K562 (cell line): Measurements from ENCODE around the gene ALKBH4. TPM values are rescaled to one million over a fixed set of nuclear protein-coding genes. Genes with fewer than 3 reads are reported as not detected.

Source experiments
- ASH1L ChIP-seq: fragments of 450-650 bp; IDR thresholded peaks from 2 replicates; pipeline ENCODE4 v1.6.1; 2018; ENCODE audit warnings: borderline replicate concordance, mild to moderate bottlenecking, low read depth; ENCODE audit not compliant: partially characterized antibody
- ETV6 ChIP-seq, 3 experiments: fragments of 150-350 bp in 1 of 3; sonication (generic) in 1 of 3; formaldehyde crosslinking in 1 of 3; IDR thresholded peaks; 2 replicates each; pipeline versions ENCODE4 v1.6.1 to v1.8.0; 2014 to 2022; ENCODE audit warnings: borderline replicate concordance in 2 of 3, low read depth in 2 of 3, antibody characterized with exemption in 1 of 3, low read length in 1 of 3, mild to moderate bottlenecking in 1 of 3, missing genetic modification reagents in 1 of 3
- JUND ChIP-seq, 2 experiments: IDR thresholded peaks; 2 replicates in 1 of 2; 3 replicates in 1 of 2; pipeline ENCODE4 v1.6.1; 2011; ENCODE audit warnings: borderline replicate concordance in 2 of 2, low read depth in 2 of 2, low read length in 2 of 2, improper control_type of control experiment in 1 of 2, missing biosample characterization in 1 of 2, missing genetic modification characterization in 1 of 2, missing genetic modification reagents in 1 of 2
- MTA2 ChIP-seq: fragments of 450-650 bp; IDR thresholded peaks from 2 replicates; pipeline ENCODE4 v1.6.1; 2016; ENCODE audit warnings: low read depth
- NFIX ChIP-seq: fragments of 250-450 bp; sonication (Bioruptor Pico); IDR thresholded peaks from 2 replicates; pipeline ENCODE4 v1.4.0; 2020; ENCODE audit warnings: low read depth, mild to moderate bottlenecking, moderate library complexity
- POLR2B ChIP-seq: fragments of 450-650 bp; IDR thresholded peaks from 2 replicates; pipeline ENCODE4 v1.6.1; 2018; ENCODE audit warnings: low read depth; ENCODE audit not compliant: partially characterized antibody
- RFX7 ChIP-seq: fragments of 250-450 bp; sonication (Bioruptor Pico); IDR thresholded peaks from 2 replicates; pipeline ENCODE4 v1.5.1; 2021; ENCODE audit warnings: mild to moderate bottlenecking
- SMARCA4 ChIP-seq: fragments of 450-650 bp; IDR thresholded peaks from 2 replicates; pipeline ENCODE4 v1.6.1; 2016
- SUPT5H ChIP-seq: fragments of 450-650 bp; IDR thresholded peaks from 2 replicates; pipeline ENCODE4 v1.6.1; 2016
- TCF7L2 ChIP-seq: fragments of 150-350 bp; IDR thresholded peaks from 2 replicates; pipeline ENCODE4 v1.6.1; 2016; ENCODE audit warnings: low read depth, mild to moderate bottlenecking, low read length, moderate library complexity
- ZNF140 ChIP-seq: fragments of 250-450 bp; sonication (Bioruptor Pico); IDR thresholded peaks from 2 replicates; pipeline ENCODE4 v1.8.0; 2021; ENCODE audit warnings: moderate library complexity, mild to moderate bottlenecking, inconsistent platforms
- ZNF239 ChIP-seq: fragments of 250-450 bp; sonication (Bioruptor Pico); IDR thresholded peaks from 2 replicates; pipeline ENCODE4 v1.4.0; 2020; ENCODE audit warnings: mild to moderate bottlenecking
- polyA plus RNA-seq, 8 experiments: library from polyadenylated mRNA; depleted of rRNA in 4 of 8; stranded (reverse) in 5 of 8; unstranded in 3 of 8; fragments of >200 nt; fragmentation: Nextera tagmentation in 2 of 8; fragmentation: Illumina TruSeq in 1 of 8; extraction: Ambion mirVana in 2 of 8; extraction: Trizol in 1 of 8; gene quantifications; 2 replicates each; pipeline versions ENCODE4 v1.2.1 to v1.2.3, GENCODE V29; 2011 to 2014; ENCODE audit warnings: inconsistent platforms in 1 of 8, missing spikeins in 1 of 8
- total RNA-seq, 7 experiments: library from RNA; depleted of rRNA in 6 of 7; stranded (reverse); fragments of >200 nt in 6 of 7; fragmentation: Illumina TruSeq in 2 of 7; extraction: Trizol in 2 of 7; gene quantifications; 2 replicates each; pipeline versions ENCODE4 v1.2.1 to v1.2.3, GENCODE V29; 2011 to 2021; ENCODE audit warnings: low replicate concordance in 1 of 7
- TF ChIP-seq, protein P1 (sequence below): fragments of 200-800 bp; sonication (Bioruptor generic); IDR thresholded peaks from 2 replicates; pipeline ENCODE4 v1.6.1; 2017; ENCODE audit warnings: missing genetic modification characterization, missing compliant biosample characterization
- TF ChIP-seq, protein P2 (sequence below): fragments of 250-450 bp; sonication (Bioruptor Pico); IDR thresholded peaks from 2 replicates; pipeline ENCODE4 v1.9.0; 2021; ENCODE audit warnings: mild to moderate bottlenecking, inconsistent platforms
- TF ChIP-seq, protein P3 (sequence below): sonication (generic); formaldehyde crosslinking; IDR thresholded peaks from 2 replicates; pipeline ENCODE4 v1.8.1; 2023; ENCODE audit warnings: missing genetic modification reagents, mild to moderate bottlenecking, borderline replicate concordance
- TF ChIP-seq, protein P4 (sequence below): fragments of 200-800 bp; sonication (Bioruptor generic); IDR thresholded peaks from 2 replicates; pipeline ENCODE4 v1.6.1; 2017; ENCODE audit warnings: missing genetic modification characterization, missing compliant biosample characterization

ALKBH4 gene
- total and polyA plus RNA-seq, 9 of the 15 experiments (the other 6 are each of a cell fraction or from before 2014, with no cell fraction given) = 4.6 to 21.4 (median 11.8) TPM

DNA sequence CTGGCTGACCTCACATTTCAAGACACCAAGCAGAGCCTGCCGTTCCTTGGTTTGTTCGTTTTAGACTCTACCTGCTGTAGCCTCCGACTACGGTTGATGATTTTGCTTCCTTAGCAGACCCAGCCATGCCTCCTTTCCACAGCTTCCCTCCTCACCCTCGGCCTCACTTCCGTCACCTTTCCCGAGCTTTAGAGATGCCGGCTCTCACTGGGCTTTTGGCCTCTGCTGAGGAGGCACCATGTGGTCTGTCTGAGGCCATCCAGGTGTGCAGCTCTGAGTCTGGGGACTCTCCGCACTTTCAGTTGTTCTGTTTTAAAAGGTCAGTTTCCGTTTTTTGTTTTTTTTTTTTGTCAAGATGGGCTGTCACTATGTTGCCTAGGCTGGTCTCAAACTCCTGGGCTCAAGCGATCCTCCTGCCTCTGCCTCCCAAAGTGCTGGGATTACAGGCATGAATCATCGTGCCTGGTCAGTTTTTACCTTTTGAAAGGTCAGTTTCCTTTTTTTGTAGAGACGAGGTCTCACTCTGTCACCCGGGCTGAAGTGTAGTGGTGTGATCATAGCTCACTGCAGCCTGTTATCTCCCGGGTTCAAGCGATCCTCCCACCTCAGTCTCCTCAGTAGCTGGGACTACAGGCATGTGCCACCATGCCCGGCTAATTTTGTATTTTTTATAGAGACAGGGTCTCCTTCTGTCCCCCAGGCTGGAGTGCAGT lies 19.5 kb downstream of the ALKBH4 start (continued):
- TF ChIP-seq ASH1L = no peak
- no peak for TF ChIP-seq MTA2
- no peak for TF ChIP-seq TCF7L2
- TF ChIP-seq NFIX (CRISPR knock-in tag) = no peak
- TF ChIP-seq, protein P1, sequence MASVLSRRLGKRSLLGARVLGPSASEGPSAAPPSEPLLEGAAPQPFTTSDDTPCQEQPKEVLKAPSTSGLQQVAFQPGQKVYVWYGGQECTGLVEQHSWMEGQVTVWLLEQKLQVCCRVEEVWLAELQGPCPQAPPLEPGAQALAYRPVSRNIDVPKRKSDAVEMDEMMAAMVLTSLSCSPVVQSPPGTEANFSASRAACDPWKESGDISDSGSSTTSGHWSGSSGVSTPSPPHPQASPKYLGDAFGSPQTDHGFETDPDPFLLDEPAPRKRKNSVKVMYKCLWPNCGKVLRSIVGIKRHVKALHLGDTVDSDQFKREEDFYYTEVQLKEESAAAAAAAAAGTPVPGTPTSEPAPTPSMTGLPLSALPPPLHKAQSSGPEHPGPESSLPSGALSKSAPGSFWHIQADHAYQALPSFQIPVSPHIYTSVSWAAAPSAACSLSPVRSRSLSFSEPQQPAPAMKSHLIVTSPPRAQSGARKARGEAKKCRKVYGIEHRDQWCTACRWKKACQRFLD (CRISPR knock-in tag) = no peak
- TF ChIP-seq, protein P2, sequence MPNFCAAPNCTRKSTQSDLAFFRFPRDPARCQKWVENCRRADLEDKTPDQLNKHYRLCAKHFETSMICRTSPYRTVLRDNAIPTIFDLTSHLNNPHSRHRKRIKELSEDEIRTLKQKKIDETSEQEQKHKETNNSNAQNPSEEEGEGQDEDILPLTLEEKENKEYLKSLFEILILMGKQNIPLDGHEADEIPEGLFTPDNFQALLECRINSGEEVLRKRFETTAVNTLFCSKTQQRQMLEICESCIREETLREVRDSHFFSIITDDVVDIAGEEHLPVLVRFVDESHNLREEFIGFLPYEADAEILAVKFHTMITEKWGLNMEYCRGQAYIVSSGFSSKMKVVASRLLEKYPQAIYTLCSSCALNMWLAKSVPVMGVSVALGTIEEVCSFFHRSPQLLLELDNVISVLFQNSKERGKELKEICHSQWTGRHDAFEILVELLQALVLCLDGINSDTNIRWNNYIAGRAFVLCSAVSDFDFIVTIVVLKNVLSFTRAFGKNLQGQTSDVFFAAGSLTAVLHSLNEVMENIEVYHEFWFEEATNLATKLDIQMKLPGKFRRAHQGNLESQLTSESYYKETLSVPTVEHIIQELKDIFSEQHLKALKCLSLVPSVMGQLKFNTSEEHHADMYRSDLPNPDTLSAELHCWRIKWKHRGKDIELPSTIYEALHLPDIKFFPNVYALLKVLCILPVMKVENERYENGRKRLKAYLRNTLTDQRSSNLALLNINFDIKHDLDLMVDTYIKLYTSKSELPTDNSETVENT (CRISPR knock-in tag) = no peak
- no peak for TF ChIP-seq ETV6 (IDR thresholded peaks at IDR 0.05; ENCODE audit: borderline replicate concordance in 1 of 2, low read depth in 2 of 2, low read length in 1 of 2)
- no peak for TF ChIP-seq ETV6 (CRISPR knock-in tag; IDR thresholded peaks at IDR 0.05; ENCODE audit: borderline replicate concordance)
- TF ChIP-seq, protein P3, sequence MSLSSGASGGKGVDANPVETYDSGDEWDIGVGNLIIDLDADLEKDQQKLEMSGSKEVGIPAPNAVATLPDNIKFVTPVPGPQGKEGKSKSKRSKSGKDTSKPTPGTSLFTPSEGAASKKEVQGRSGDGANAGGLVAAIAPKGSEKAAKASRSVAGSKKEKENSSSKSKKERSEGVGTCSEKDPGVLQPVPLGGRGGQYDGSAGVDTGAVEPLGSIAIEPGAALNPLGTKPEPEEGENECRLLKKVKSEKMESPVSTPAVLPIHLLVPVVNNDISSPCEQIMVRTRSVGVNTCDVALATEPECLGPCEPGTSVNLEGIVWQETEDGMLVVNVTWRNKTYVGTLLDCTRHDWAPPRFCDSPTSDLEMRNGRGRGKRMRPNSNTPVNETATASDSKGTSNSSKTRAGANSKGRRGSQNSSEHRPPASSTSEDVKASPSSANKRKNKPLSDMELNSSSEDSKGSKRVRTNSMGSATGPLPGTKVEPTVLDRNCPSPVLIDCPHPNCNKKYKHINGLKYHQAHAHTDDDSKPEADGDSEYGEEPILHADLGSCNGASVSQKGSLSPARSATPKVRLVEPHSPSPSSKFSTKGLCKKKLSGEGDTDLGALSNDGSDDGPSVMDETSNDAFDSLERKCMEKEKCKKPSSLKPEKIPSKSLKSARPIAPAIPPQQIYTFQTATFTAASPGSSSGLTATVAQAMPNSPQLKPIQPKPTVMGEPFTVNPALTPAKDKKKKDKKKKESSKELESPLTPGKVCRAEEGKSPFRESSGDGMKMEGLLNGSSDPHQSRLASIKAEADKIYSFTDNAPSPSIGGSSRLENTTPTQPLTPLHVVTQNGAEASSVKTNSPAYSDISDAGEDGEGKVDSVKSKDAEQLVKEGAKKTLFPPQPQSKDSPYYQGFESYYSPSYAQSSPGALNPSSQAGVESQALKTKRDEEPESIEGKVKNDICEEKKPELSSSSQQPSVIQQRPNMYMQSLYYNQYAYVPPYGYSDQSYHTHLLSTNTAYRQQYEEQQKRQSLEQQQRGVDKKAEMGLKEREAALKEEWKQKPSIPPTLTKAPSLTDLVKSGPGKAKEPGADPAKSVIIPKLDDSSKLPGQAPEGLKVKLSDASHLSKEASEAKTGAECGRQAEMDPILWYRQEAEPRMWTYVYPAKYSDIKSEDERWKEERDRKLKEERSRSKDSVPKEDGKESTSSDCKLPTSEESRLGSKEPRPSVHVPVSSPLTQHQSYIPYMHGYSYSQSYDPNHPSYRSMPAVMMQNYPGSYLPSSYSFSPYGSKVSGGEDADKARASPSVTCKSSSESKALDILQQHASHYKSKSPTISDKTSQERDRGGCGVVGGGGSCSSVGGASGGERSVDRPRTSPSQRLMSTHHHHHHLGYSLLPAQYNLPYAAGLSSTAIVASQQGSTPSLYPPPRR = no peak
- TF ChIP-seq JUND (IDR thresholded peaks at IDR 0.05; ENCODE audit: borderline replicate concordance, low read depth, low read length) = 0 out of 2 replicates have a peak, but pooled peaks have one; percentile 22
- TF ChIP-seq JUND (tag; IDR thresholded peaks at IDR 0.05; ENCODE audit: borderline replicate concordance, low read depth, low read length) = peak; percentile 57; the same call in 1 of the 3 replicates
- no peak for TF ChIP-seq RFX7 (CRISPR knock-in tag)
- TF ChIP-seq, protein P4, sequence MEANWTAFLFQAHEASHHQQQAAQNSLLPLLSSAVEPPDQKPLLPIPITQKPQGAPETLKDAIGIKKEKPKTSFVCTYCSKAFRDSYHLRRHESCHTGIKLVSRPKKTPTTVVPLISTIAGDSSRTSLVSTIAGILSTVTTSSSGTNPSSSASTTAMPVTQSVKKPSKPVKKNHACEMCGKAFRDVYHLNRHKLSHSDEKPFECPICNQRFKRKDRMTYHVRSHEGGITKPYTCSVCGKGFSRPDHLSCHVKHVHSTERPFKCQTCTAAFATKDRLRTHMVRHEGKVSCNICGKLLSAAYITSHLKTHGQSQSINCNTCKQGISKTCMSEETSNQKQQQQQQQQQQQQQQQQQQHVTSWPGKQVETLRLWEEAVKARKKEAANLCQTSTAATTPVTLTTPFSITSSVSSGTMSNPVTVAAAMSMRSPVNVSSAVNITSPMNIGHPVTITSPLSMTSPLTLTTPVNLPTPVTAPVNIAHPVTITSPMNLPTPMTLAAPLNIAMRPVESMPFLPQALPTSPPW (CRISPR knock-in tag) = no peak
- TF ChIP-seq POLR2B = no peak
- TF ChIP-seq SMARCA4 = peak; percentile 66
- no peak for TF ChIP-seq ZNF140 (CRISPR knock-in tag)
- TF ChIP-seq SUPT5H = no peak
- TF ChIP-seq ZNF239 (CRISPR knock-in tag) = no peak
